Keratinocyte (primary cell): ENCODE data around the gene SPACA7. TPM values are rescaled to one million over a fixed set of nuclear protein-coding genes. Genes with fewer than 3 reads are reported as not detected.

Experiments used
- DNase-seq: peaks from one replicate; pipeline ENCODE4 v3.0.0-alpha.2; 2011; ENCODE audit warnings: low read depth, missing footprints, low spot score
- FAIRE-seq: peaks from 2 replicates; lab custom pipeline; 2011; peaks lifted over from hg19 to GRCh38; lab: Jason Lieb, UNC
- H2AFZ ChIP-seq: 2 replicates; pipeline ENCODE4 v1.6.0; 2012; ENCODE audit warnings: low read length, control low read depth, inconsistent platforms; ENCODE audit not compliant: control insufficient read depth
- H3K27ac ChIP-seq: 2 replicates; pipeline ENCODE4 v1.5.1; 2011; ENCODE audit warnings: low read length; ENCODE audit not compliant: control insufficient read depth, insufficient read depth
- H3K27me3 ChIP-seq: 3 replicates; pipeline ENCODE4 v1.6.0; 2011; ENCODE audit warnings: low read length; ENCODE audit not compliant: control insufficient read depth, insufficient read depth; ENCODE audit errors: extremely low read depth
- H3K36me3 ChIP-seq, 2 experiments: 2 replicates in 1 of 2; 3 replicates in 1 of 2; pipeline ENCODE4 v1.5.1; 2011; ENCODE audit warnings: low read length in 2 of 2, mild to moderate bottlenecking in 1 of 2; ENCODE audit not compliant: control insufficient read depth in 2 of 2, insufficient read depth in 2 of 2; ENCODE audit errors: extremely low read depth in 1 of 2
- H3K4me1 ChIP-seq: 3 replicates; pipeline ENCODE4 v1.5.1; 2011; ENCODE audit warnings: low read length; ENCODE audit not compliant: control insufficient read depth, insufficient read depth; ENCODE audit errors: extremely low read depth
- H3K4me2 ChIP-seq: 3 replicates; pipeline ENCODE4 v1.6.0; 2011; ENCODE audit warnings: low read depth, low read length; ENCODE audit not compliant: control insufficient read depth, insufficient read depth; ENCODE audit errors: extremely low read depth
- H3K4me3 ChIP-seq, 3 experiments: fragments of 200-600 bp in 1 of 3; sonication (generic) in 1 of 3; 2 replicates in 2 of 3; 3 replicates in 1 of 3; pipeline ENCODE4 v1.5.1; 2011 to 2016; ENCODE audit warnings: low read length in 3 of 3, mild to moderate bottlenecking in 3 of 3, control low read depth in 2 of 3, inconsistent platforms in 1 of 3, low read depth in 1 of 3, mixed read lengths in 1 of 3, mixed run types in 1 of 3, moderate library complexity in 1 of 3; ENCODE audit not compliant: control insufficient read depth in 2 of 3, insufficient read depth in 2 of 3; ENCODE audit errors: extremely low read depth in 1 of 3
- H3K79me2 ChIP-seq: 2 replicates; pipeline ENCODE4 v1.6.0; 2012; ENCODE audit warnings: low read length; ENCODE audit not compliant: control insufficient read depth, insufficient read depth
- H3K9ac ChIP-seq: 3 replicates; pipeline ENCODE4 v1.6.0; 2011; ENCODE audit warnings: low read length; ENCODE audit not compliant: control insufficient read depth, insufficient read depth; ENCODE audit errors: extremely low read depth
- H3K9me1 ChIP-seq: 3 replicates; pipeline ENCODE4 v1.6.0; 2011; ENCODE audit warnings: low read length; ENCODE audit not compliant: control insufficient read depth, insufficient read depth; ENCODE audit errors: extremely low read depth
- H3K9me3 ChIP-seq: 2 replicates; pipeline ENCODE4 v1.5.1; 2012; ENCODE audit warnings: low read depth, low read length; ENCODE audit not compliant: control insufficient read depth
- H4K20me1 ChIP-seq: 3 replicates; pipeline ENCODE4 v1.6.0; 2011; ENCODE audit warnings: low read length; ENCODE audit not compliant: control insufficient read depth, insufficient read depth; ENCODE audit errors: extremely low read depth
- CTCF ChIP-seq, 3 experiments: IDR thresholded peaks in 1 of 3; conservative IDR thresholded peaks in 1 of 3; optimal IDR thresholded peaks in 1 of 3; 2 replicates in 2 of 3; 3 replicates in 1 of 3; pipeline versions ENCODE3 to v1.5.1; 2011; ENCODE audit warnings: low read length in 3 of 3, mild to moderate bottlenecking in 3 of 3, moderate library complexity in 2 of 3, control low read depth in 1 of 3, inconsistent platforms in 1 of 3; ENCODE audit not compliant: insufficient read depth in 2 of 3; ENCODE audit errors: extremely low read depth in 1 of 3
- EZH2 ChIP-seq: IDR thresholded peaks from one replicate; pipeline ENCODE4 v1.6.1; 2012; ENCODE audit warnings: inconsistent platforms, mild to moderate bottlenecking, low read length, moderate library complexity
- dilution Hi-C: fragments of 300-500 bp; cut with MboI; formaldehyde crosslinking; loops from one replicate; pipeline ENCODE4 v1.7.0; 2020; ENCODE audit warnings: low sequenced_read_pairs; ENCODE audit not compliant: extremely low pct_ligation_motif_present
- polyA plus RNA-seq, 5 experiments: library from polyadenylated mRNA; depleted of rRNA in 3 of 5; stranded (reverse) in 3 of 5; stranded (forward) in 1 of 5; unstranded in 1 of 5; fragments of >200 nt; gene quantifications; 1 replicate in 1 of 5; 2 replicates in 3 of 5; 3 replicates in 1 of 5; pipeline versions ENCODE4 v1.2.1 to v1.2.3, GENCODE V29; 2011 to 2012; ENCODE audit warnings: missing spikeins in 2 of 5, low read depth in 1 of 5, low replicate concordance in 1 of 5

The SPACA7 gene
- polyA plus RNA-seq, 1 donor (not counting 4 experiments of a cell fraction or from before 2014, with no cell fraction given), result not detected

GRCh38 chr13:112355274-112355838, 20.8 kb upstream of the SPACA7 start:
- Histone ChIP-seq H3K4me1 (no peaks in the 10 kb centered on the region), H2AFZ (no peak overlapping the region), H3K4me3 (no peak overlapping the region), H3K27me3 (no peaks in the 10 kb centered on the region), H3K9ac (no peak overlapping the region), H4K20me1 (no peaks in the 10 kb centered on the region), H3K9me3 (peaks cover 6% of the 10 kb centered on the region), H3K79me2 (no peaks in the 10 kb centered on the region), H3K9me1 (no peaks in the 10 kb centered on the region), H3K27ac (no peak overlapping the region), H3K4me2 (no peak overlapping the region), H3K36me3 (no peaks in the 10 kb centered on the region)
- TF ChIP-seq CTCF (optimal IDR thresholded peaks at IDR 0.05 in 1 of 3, IDR thresholded peaks at IDR 0.05 in 1 of 3, conservative IDR thresholded peaks at IDR 0.05 in 1 of 3; ENCODE audit: extremely low read depth in 1 of 3, insufficient read depth in 2 of 3, low read length in 3 of 3) (no peak), EZH2 (no peak)
- dilution Hi-C loops, result no loop called here
- FAIRE-seq (no peak), DNase-seq (no peak)

GRCh38 chr13:112356190-112356589, 20.0 kb upstream of the SPACA7 start:
- H3K4me3 ChIP-seq, result no peak overlapping the region
- H3K36me3 ChIP-seq, result no peaks in the 10 kb centered on the region
- no peaks in the 10 kb centered on the region for H3K27me3 ChIP-seq
- DNase-seq (no peak), FAIRE-seq (no peak)
- H2AFZ ChIP-seq, result no peak overlapping the region
- H3K4me1 ChIP-seq, result no peaks in the 10 kb centered on the region
- dilution Hi-C loops, result no loop called here
- TF ChIP-seq CTCF (optimal IDR thresholded peaks at IDR 0.05 in 1 of 3, IDR thresholded peaks at IDR 0.05 in 1 of 3, conservative IDR thresholded peaks at IDR 0.05 in 1 of 3; ENCODE audit: extremely low read depth in 1 of 3, insufficient read depth in 2 of 3, low read length in 3 of 3), result no peak
- TF ChIP-seq EZH2, result no peak
- no peak overlapping the region for H3K9ac ChIP-seq
- H4K20me1 ChIP-seq, result no peaks in the 10 kb centered on the region
- H3K27ac ChIP-seq, result no peak overlapping the region
- H3K79me2 ChIP-seq, result no peaks in the 10 kb centered on the region
- no peak overlapping the region for H3K4me2 ChIP-seq
- peaks cover 5% of the 10 kb centered on the region for H3K9me3 ChIP-seq
- H3K9me1 ChIP-seq, result no peaks in the 10 kb centered on the region
